HepG2 (cell line): ENCODE data around the gene PRMT5. TPM values are rescaled to one million over a fixed set of nuclear protein-coding genes. Genes with fewer than 3 reads are reported as not detected.
A peak's percentile ranks its signal among the peaks of the same experiment; 100 is the strongest.

Experiments
- ATAC-seq: fragments of 200-7000 bp; cut with Tn5 transposase; 3 replicates; pipeline ENCODE4 v1.9.1; 2020; ENCODE audit warnings: mild to moderate bottlenecking, moderate library complexity
- BruUV-seq: library from RNA; stranded (reverse); fragments of 400-500 nt; replicated peaks from 2 replicates; lab custom pipeline; 2021; lab: Mats Ljungman, UMichigan
- CTCF ChIA-PET: fragments of 300-600 bp; formaldehyde crosslinking; extraction: SDS; loops from one replicate; lab custom pipeline; 2021; ENCODE audit warnings: low total read pairs, inconsistent platforms, low intra/inter-chr PET ratio; lab: Yijun Ruan, JAX
- POLR2A ChIA-PET: fragments of 350-600 bp; sonication (Branson Sonifier 250); formaldehyde crosslinking; loops from one replicate; lab custom pipeline; 2020; ENCODE audit warnings: antibody characterized with exemption, inconsistent platforms; lab: Yijun Ruan, JAX
- DNase-seq: peaks from one replicate; pipeline ENCODE4 v3.0.0-alpha.2; 2015; ENCODE audit warnings: low spot score
- FAIRE-seq: peaks from 3 replicates; lab custom pipeline; 2011; peaks lifted over from hg19 to GRCh38; lab: Jason Lieb, UNC
- H2AFZ ChIP-seq: one replicate; pipeline ENCODE4 v1.6.1; 2011; ENCODE audit warnings: low read length, inconsistent platforms
- H3K27ac ChIP-seq: fragments of 300-600 bp; 3 replicates; pipeline ENCODE4 v1.8.0; 2011; ENCODE audit warnings: mixed run types, mild to moderate bottlenecking, mixed read lengths, low read length, inconsistent platforms; ENCODE audit not compliant: insufficient read depth; ENCODE audit errors: extremely low read length
- H3K27me3 ChIP-seq, 2 experiments: fragments of 200-600 bp in 1 of 2; 2 replicates in 1 of 2; 3 replicates in 1 of 2; pipeline versions ENCODE4 v1.6.0 to v1.8.0; 2011; ENCODE audit warnings: low read length in 2 of 2, mild to moderate bottlenecking in 2 of 2, moderate library complexity in 2 of 2, inconsistent platforms in 1 of 2; ENCODE audit not compliant: insufficient read depth in 2 of 2, control insufficient read depth in 1 of 2
- H3K36me3 ChIP-seq, 2 experiments: fragments of 200-600 bp in 1 of 2; replicated peaks in 1 of 2; 2 replicates in 1 of 2; 3 replicates in 1 of 2; pipeline versions ENCODE4 v1.5.1 to v1.8.0; 2011; ENCODE audit warnings: low read length in 2 of 2, inconsistent platforms in 1 of 2; ENCODE audit not compliant: insufficient read depth in 2 of 2, control insufficient read depth in 1 of 2
- H3K4me1 ChIP-seq: 2 replicates; pipeline ENCODE4 v1.5.1; 2012; ENCODE audit warnings: low read length, inconsistent platforms; ENCODE audit not compliant: insufficient read depth
- H3K4me2 ChIP-seq: 2 replicates; pipeline ENCODE4 v1.6.0; 2011; ENCODE audit warnings: low read depth, low read length, inconsistent platforms
- H3K4me3 ChIP-seq, 3 experiments: fragments of 200-600 bp in 1 of 3; sonication (generic), shearing (Covaris generic) in 1 of 3; replicated peaks in 1 of 3; 2 replicates each; pipeline ENCODE4 v1.5.1; 2011 to 2016; ENCODE audit warnings: low read length in 3 of 3, inconsistent platforms in 2 of 3, low read depth in 2 of 3, mild to moderate bottlenecking in 2 of 3, control low read depth in 1 of 3, mixed read lengths in 1 of 3; ENCODE audit not compliant: insufficient read depth in 1 of 3
- H3K79me2 ChIP-seq: one replicate; pipeline ENCODE4 v1.6.1; 2011; ENCODE audit warnings: low read length, inconsistent platforms; ENCODE audit not compliant: insufficient read depth
- H3K9ac ChIP-seq: 2 replicates; pipeline ENCODE4 v1.6.0; 2011; ENCODE audit warnings: mild to moderate bottlenecking, low read depth, low read length, inconsistent platforms; ENCODE audit not compliant: insufficient read depth
- H3K9me3 ChIP-seq: 2 replicates; pipeline ENCODE4 v1.5.1; 2012; ENCODE audit warnings: mild to moderate bottlenecking, low read length
- H4K20me1 ChIP-seq: 2 replicates; pipeline ENCODE4 v1.6.0; 2011; ENCODE audit warnings: inconsistent platforms, mild to moderate bottlenecking, low read length, moderate library complexity; ENCODE audit not compliant: insufficient read depth
- BCL6 ChIP-seq: IDR thresholded peaks from 2 replicates; pipeline ENCODE4 v1.6.1; 2016; ENCODE audit warnings: missing genetic modification reagents, missing compliant biosample characterization
- DRAP1 ChIP-seq: IDR thresholded peaks from 2 replicates; pipeline ENCODE4 v1.6.1; 2016; ENCODE audit warnings: missing genetic modification reagents, missing compliant biosample characterization
- HES4 ChIP-seq: sonication (generic); formaldehyde crosslinking; IDR thresholded peaks from 2 replicates; pipeline ENCODE4 v1.9.0; 2021; ENCODE audit warnings: mild to moderate bottlenecking, missing genetic modification reagents, borderline replicate concordance
- HMG20A ChIP-seq: IDR thresholded peaks from 2 replicates; pipeline ENCODE4 v1.6.1; 2016; ENCODE audit warnings: borderline replicate concordance
- IRF1 ChIP-seq: sonication (generic); formaldehyde crosslinking; IDR thresholded peaks from 2 replicates; pipeline ENCODE4 v1.4.0; 2020; ENCODE audit warnings: low read depth, mild to moderate bottlenecking, missing genetic modification reagents
- MED8 ChIP-seq: sonication (generic); formaldehyde crosslinking; IDR thresholded peaks from 2 replicates; pipeline ENCODE4 v1.8.1; 2023; ENCODE audit warnings: mild to moderate bottlenecking, missing genetic modification reagents; ENCODE audit not compliant: insufficient replicate concordance
- MXD1 ChIP-seq: sonication (generic); formaldehyde crosslinking; IDR thresholded peaks from 2 replicates; pipeline ENCODE4 v1.4.0; 2020; ENCODE audit warnings: mild to moderate bottlenecking, missing genetic modification reagents
- MXD4 ChIP-seq: IDR thresholded peaks from 2 replicates; pipeline ENCODE4 v1.6.1; 2016; ENCODE audit warnings: mild to moderate bottlenecking, missing biosample characterization, missing genetic modification reagents
- NPAS2 ChIP-seq: sonication (generic); formaldehyde crosslinking; IDR thresholded peaks from 2 replicates; pipeline ENCODE4 v1.8.0; 2022; ENCODE audit warnings: mild to moderate bottlenecking, missing genetic modification reagents, borderline replicate concordance
- PHB2 ChIP-seq: fragments of 450-650 bp; IDR thresholded peaks from 2 replicates; pipeline ENCODE4 v1.6.1; 2018; ENCODE audit not compliant: partially characterized antibody
- PITX1 ChIP-seq: sonication (generic); formaldehyde crosslinking; IDR thresholded peaks from 2 replicates; pipeline ENCODE4 v1.5.1; 2020; ENCODE audit warnings: mild to moderate bottlenecking, missing genetic modification reagents
- POLR2AphosphoS5 ChIP-seq: IDR thresholded peaks from 2 replicates; pipeline ENCODE4 v1.6.1; 2012; ENCODE audit warnings: low read depth, low read length
- PRDM15 ChIP-seq: sonication (generic); formaldehyde crosslinking; IDR thresholded peaks from 2 replicates; pipeline ENCODE4 v1.4.0; 2020; ENCODE audit warnings: missing genetic modification reagents
- SIX4 ChIP-seq: sonication (generic); formaldehyde crosslinking; IDR thresholded peaks from 2 replicates; pipeline ENCODE4 v1.4.0; 2020; ENCODE audit warnings: missing genetic modification reagents
- SMAD1 ChIP-seq: sonication (generic); formaldehyde crosslinking; IDR thresholded peaks from 2 replicates; pipeline ENCODE4 v1.4.0; 2020; ENCODE audit warnings: missing genetic modification reagents, low read depth, mild to moderate bottlenecking, borderline replicate concordance
- SNAI1 ChIP-seq: sonication (generic); formaldehyde crosslinking; IDR thresholded peaks from 2 replicates; pipeline ENCODE4 v1.5.0; 2020; ENCODE audit warnings: mild to moderate bottlenecking, missing genetic modification reagents, borderline replicate concordance
- ZFP36 ChIP-seq: fragments of 150-350 bp; IDR thresholded peaks from 2 replicates; pipeline ENCODE4 v1.6.1; 2018; ENCODE audit warnings: borderline replicate concordance, low read length, low read depth; ENCODE audit not compliant: partially characterized antibody
- ZNF121 ChIP-seq: sonication (generic); formaldehyde crosslinking; IDR thresholded peaks from 2 replicates; pipeline ENCODE4 v1.5.0; 2020; ENCODE audit warnings: mild to moderate bottlenecking, missing genetic modification reagents
- WGBS: methylation state at CpG from one replicate; pipeline ENCODE4 v1.1.6; 2017; ENCODE audit warnings: low lambda C conversion rate; 5-methylcytosine and 5-hydroxymethylcytosine counted together
- in situ Hi-C: cut with HindIII; loops from 2 replicates; pipeline ENCODE4 v1.10.0; 2017; ENCODE audit warnings: low pct_unique_long_range_greater_than_20kb; ENCODE audit not compliant: extremely low pct_ligation_motif_present
- intact Hi-C: fragments of 100-400 bp; cut with micrococcal nuclease; formaldehyde crosslinking; loops from one replicate; pipeline ENCODE4 v1.10.0; 2022; ENCODE audit not compliant: unreplicated experiment
- polyA plus RNA-seq, 8 experiments: library from polyadenylated mRNA; depleted of rRNA in 3 of 8; stranded (reverse) in 7 of 8; unstranded in 1 of 8; fragments of >200 nt; fragmentation: Illumina TruSeq in 4 of 8; extraction: Trizol in 4 of 8; gene quantifications; 2 replicates each; pipeline versions ENCODE4 v1.2.1 to v1.2.3, GENCODE V29; 2011 to 2016; ENCODE audit warnings: low read depth in 4 of 8, missing spikeins in 1 of 8, mixed read lengths in 1 of 8; ENCODE audit not compliant: insufficient read depth in 1 of 8
- total RNA-seq, 5 experiments: library from RNA; depleted of rRNA; stranded (reverse); fragments of >200 nt; fragmentation: Illumina TruSeq; extraction: Trizol; gene quantifications; 2 replicates each; pipeline ENCODE4 v1.2.3, GENCODE V29; 2016; ENCODE audit warnings: low read depth in 1 of 5

Gene PRMT5
- total and polyA plus RNA-seq, 2 of the 13 experiments (the other 11 are each of a cell fraction or from before 2014, with no cell fraction given) = 210 to 354 TPM

- TF ChIP-seq ZNF121 (CRISPR knock-in tag) = no peak
- no peak for TF ChIP-seq MED8 (CRISPR knock-in tag)
- TF ChIP-seq NPAS2 (CRISPR knock-in tag) = no peak
- TF ChIP-seq POLR2AphosphoS5 = no peak
- TF ChIP-seq PITX1 (CRISPR knock-in tag) = no peak
- TF ChIP-seq BCL6 (CRISPR knock-in tag) = no peak
- TF ChIP-seq ZFP36 = no peak
Measured at GRCh38 chr14:22877000-22877501, 52.1 kb downstream of the PRMT5 start (continued).

- no TSS peak for BruUV-seq
- Histone ChIP-seq H3K4me1 (peaks cover 27% of the 10 kb centered on the region), H4K20me1 (no peaks in the 10 kb centered on the region; the same call in 1 of the 2 replicates), H3K9ac (no peak overlapping the region), H3K36me3 (peaks cover 14% of the 10 kb centered on the region in 2 experiments; a peak in 4 of 5 replicates), H3K4me2 (no peak overlapping the region), H2AFZ (no peak overlapping the region), H3K4me3 (no peak overlapping the region), H3K27me3 (no peaks in the 10 kb centered on the region; a peak in 1 of 5 replicates), H3K27ac (no peak overlapping the region), H3K79me2 (no peaks in the 10 kb centered on the region), H3K9me3 (no peaks in the 10 kb centered on the region)
- POLR2A ChIA-PET = no interaction called here
- in situ Hi-C loops (no loop called here), intact Hi-C loops (no loop called here)
- FAIRE-seq (no peak), ATAC-seq (no peak), DNase-seq (no peak)
- CTCF ChIA-PET = no interaction called here
- WGBS = 96% methylated on average over 20 of the region's 20 CpGs
- TF ChIP-seq PHB2 = no peak
- TF ChIP-seq SNAI1 = no peak
- TF ChIP-seq HES4 (CRISPR knock-in tag) = 0 out of 2 replicates have a peak, but pooled peaks have one; percentile 39
- 0 out of 2 replicates have a peak, but pooled peaks have one; percentile 15 for TF ChIP-seq MXD1 (CRISPR knock-in tag)
- no peak for TF ChIP-seq PRDM15
- TF ChIP-seq IRF1 (CRISPR knock-in tag) = no peak
- no peak for TF ChIP-seq SMAD1
- no peak for TF ChIP-seq DRAP1 (CRISPR knock-in tag)
- no peak for TF ChIP-seq HMG20A (CRISPR knock-in tag)
- TF ChIP-seq MXD4 (CRISPR knock-in tag) = no peak
- no peak for TF ChIP-seq SIX4 (CRISPR knock-in tag)
Measured at GRCh38 chr14:22875748-22876319, 53.3 kb downstream of the PRMT5 start.
